HG02852 (cell line): ENCODE results near the gene PHLDB1.
"Not testable (repeated sequence)": the region's sequence is repeated elsewhere in the genome, so short reads cannot be mapped to it uniquely, and the experiment has no call there.

Experiments used
- ATAC-seq: cut with Tn5 transposase; IDR thresholded peaks from one replicate; pipeline ENCODE4 v1.9.1; 2021; ENCODE audit warnings: mild to moderate bottlenecking, moderate library complexity; ENCODE audit not compliant: unreplicated experiment

PHLDB1 gene

GRCh38 chr11:118658429-118659313, 51.3 kb downstream of the PHLDB1 start:
- no peak for ATAC-seq

DNA sequence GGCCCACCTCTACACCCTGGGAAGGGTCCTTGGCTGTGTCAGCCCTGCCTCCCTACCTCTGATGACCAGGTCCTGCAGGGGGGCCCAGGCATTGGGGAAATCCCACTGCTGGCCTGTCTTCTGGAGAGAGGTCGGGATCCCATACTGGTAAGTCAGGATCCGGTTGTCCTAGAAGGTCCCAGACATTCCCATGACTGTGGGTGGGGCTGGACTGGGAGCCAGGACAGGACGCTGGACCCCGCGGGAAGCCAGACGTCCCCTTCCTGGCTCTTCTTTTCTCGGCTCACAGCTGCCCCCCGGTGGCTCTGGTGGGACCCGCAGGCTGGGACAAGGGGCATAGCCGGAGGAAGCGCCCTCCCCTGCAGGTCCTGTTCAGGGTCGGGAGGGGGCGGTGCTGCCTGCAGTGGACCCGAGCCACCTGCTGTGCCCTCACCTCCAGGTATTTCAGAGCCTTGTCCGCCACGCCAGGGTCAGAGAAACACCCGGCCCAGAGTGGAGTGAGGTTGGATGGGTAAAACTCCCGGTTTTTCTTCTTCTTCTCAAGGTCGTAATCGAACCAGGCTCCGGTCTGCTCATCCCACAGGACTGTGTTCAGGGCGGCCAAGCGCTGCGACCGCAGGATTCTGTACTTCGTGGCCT, 52.0 kb downstream of the PHLDB1 start:
- peak; percentile 76 for ATAC-seq

- ATAC-seq = no peak
Observed at GRCh38 chr11:118659953-118660680, 52.7 kb downstream of the PHLDB1 start.

DNA sequence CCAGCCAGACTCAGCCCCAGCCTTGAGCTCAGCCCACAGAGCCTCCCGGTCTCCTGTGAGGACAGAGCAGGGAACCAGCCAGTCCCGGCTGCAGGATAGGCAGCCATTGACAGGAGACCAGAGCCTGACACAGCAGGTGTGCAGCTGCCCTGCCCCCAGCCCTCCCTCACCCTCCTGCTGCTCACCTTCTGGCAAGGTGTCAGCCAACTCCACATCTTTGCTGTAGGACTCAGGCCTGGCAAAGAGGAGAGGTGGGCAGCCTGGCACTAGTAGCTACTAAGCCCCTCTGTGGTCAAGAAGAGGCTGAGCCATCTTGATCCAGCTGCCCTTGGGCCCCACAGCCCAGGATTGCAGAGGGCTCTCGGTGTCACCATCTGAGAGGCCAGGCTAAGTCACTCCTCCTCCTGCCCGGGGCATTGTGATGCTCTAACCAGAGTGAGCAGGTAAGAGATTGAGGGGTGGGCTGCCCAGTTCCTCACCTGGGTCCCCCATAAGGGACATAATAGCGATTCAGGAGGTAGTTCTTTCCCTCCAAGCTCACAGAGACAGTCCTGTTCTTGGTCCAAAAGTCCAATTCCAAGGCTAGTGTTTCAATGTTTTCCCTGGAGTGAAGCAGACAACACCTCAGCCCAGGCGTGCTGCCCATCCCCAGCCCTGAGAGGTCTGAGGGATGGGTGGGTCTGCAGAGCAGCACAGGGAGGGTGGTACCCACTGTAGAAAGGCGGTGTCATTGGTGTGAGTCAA, 53.4 kb downstream of the PHLDB1 start:
- no peak for ATAC-seq

DNA sequence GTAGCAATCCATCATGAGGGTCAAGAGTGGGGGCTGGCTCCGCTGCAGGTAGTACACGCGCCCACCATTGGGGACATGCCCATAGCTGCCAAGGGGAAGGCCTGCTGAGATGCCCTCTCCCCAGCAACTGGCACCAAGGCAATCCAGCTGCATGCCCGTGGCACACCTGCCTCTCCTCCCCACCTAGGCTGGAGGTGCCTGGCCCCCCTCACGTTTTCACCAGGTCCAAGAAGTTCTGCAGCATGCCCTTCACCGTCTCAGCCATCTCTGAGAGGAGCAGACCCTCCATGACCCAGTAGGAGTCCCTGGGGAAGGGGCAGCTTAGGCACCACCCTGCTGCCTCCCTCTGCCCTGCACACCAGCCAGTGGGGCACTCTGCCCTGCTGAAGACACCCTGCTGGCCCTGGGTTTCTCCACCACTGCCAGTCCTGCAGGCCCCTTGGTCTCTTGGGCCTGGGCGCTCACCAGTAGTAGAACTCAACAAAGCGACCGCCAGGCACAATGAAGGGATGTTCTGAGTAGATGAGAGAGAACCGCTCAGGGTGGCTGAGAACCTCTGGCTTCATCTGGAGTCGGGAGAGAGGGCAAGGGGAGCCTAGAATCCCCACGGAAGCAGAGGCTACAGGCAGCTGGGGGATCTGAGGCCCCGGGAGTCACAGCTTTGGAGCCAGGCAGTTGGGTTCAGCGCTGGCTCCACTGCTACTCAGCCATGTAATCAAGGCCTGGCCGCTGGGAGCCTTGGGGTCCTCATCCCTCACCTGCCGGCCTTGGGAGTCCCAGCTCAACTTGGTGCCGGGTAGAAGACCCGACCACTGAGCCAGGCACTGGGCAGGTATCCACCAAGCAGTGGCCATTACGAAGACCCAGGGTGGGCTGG, 54.2 kb downstream of the PHLDB1 start:
- ATAC-seq = no peak

GRCh38 chr11:118662401-118663271, 55.2 kb downstream of the PHLDB1 start:
- ATAC-seq = no peak

DNA sequence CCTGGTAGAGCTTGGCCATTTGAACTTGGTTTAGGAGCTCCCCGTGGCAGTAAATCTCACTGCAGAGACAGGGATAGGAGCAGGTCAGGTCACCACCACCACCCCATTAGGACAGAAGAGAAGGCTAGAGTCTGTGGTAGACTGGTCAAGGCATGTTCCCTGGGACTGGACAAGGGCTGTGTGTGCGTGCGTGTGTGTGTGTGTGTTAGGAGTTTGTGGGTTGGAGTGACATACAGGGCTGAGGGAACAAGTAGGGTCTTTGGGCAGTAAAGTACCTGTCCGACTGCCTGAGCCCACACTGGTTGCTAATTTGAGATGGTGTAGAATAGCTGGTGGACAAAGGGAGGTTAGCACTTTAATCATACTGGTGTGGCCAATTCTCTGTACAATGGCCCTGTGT, 56.0 kb downstream of the PHLDB1 start:
- no peak for ATAC-seq

DNA sequence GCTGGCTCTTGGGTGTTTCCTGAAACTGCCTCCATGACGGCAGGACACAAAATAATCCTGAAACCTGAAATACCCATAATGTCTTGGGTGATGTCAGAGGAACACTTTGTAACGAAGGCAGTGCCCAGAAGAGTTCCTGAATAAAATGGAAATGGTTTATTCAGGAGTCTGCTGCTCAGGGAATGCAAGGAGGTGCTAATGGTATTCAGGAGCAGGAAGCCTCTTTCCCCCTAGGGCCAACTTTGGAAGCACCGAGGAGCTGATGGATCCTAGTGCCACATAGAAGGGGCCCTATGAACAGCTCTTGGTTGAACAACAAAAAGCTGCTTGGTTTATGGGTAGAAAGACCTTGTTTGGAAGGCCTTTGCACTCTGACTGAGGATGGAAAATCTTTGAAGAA, 56.5 kb downstream of the PHLDB1 start:
- no peak for ATAC-seq

GRCh38 chr11:118666371-118666770, 59.0 kb downstream of the PHLDB1 start:
- no peak for ATAC-seq

GRCh38 chr11:118670063-118670462, 62.6 kb downstream of the PHLDB1 start:
- no peak for ATAC-seq

DNA sequence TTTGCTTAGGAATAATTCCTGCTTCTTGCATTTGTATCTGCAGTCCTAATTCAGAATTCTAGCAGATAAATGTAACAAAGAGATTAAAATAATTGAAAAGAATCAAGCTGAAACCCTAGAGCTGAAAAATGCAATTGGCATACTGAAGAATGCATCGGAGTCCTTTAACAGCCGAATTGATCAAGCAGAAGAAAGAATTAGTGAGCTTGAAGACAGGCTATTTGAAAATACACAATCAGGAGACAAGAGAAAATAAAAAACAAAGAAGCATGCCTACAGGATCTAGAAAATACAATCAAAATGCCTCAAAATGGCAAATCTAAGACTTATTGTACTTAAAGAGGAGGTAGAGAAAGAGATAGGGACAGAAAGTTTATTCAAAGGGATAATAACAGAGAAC, 63.8 kb downstream of the PHLDB1 start:
- no peak for ATAC-seq

DNA sequence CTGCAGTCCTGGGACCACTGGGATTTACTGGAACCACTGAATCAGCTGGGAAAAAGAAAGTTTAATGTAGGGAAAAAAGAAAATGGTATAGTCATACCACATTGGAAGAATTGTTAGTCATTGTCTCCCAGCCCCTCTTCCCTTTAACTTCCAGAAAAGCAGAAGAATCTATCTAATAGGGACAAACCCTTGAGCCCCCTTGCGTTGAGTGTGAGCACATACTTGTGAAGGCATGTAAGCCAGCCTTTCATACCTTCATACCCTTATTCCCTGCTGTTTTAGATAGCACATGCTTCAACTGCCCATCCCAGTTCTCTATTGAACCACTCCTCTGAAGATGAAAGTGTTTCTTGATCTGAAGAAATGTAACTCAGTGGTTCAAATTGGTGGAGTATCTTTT, 65.4 kb downstream of the PHLDB1 start:
- no peak for ATAC-seq

- no peak for ATAC-seq
Observed at GRCh38 chr11:118673361-118674081, 66.1 kb downstream of the PHLDB1 start.

DNA sequence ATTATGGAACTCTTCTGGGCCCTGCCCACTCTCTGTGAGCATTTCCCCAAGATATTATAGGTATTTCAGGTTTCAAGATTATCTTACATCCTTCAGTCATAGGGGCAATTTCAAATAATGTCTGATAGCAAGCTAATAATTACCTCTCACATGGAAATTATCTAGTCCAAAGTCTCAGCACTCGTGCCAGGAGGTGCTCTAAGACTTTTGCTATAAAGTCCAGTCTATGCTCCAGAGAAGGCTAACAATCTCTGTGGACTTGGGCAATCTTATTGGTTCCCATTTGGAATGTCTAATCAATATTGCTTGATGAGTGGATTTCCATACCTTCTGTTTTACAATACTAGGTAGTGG, 66.6 kb downstream of the PHLDB1 start:
- ATAC-seq = no peak

- no peak for ATAC-seq
Observed at GRCh38 chr11:118677977-118678376, 70.6 kb downstream of the PHLDB1 start.

- ATAC-seq = not testable (repeated sequence)
Observed at GRCh38 chr11:118678908-118679307, 71.5 kb downstream of the PHLDB1 start.

- ATAC-seq = no peak
Observed at GRCh38 chr11:118679483-118679882, 72.1 kb downstream of the PHLDB1 start, which contains the start of gene TREH. TSS of gene TREH (minus strand) at chr11:118679650. CDS start at chr11:118679627, 23 bp downstream.

GRCh38 chr11:118682372-118682771, 75.0 kb downstream of the PHLDB1 start:
- no peak for ATAC-seq
